T-helper 1 cell (primary cell): Measurements from ENCODE around the gene BBS1.
A peak's percentile ranks its signal among the peaks of the same experiment; 100 is the strongest.

Source experiments
- DNase-seq, 5 donors: peaks; one replicate each; pipeline ENCODE4 v3.0.0-alpha.2; 2012 to 2020

The BBS1 gene

DNA sequence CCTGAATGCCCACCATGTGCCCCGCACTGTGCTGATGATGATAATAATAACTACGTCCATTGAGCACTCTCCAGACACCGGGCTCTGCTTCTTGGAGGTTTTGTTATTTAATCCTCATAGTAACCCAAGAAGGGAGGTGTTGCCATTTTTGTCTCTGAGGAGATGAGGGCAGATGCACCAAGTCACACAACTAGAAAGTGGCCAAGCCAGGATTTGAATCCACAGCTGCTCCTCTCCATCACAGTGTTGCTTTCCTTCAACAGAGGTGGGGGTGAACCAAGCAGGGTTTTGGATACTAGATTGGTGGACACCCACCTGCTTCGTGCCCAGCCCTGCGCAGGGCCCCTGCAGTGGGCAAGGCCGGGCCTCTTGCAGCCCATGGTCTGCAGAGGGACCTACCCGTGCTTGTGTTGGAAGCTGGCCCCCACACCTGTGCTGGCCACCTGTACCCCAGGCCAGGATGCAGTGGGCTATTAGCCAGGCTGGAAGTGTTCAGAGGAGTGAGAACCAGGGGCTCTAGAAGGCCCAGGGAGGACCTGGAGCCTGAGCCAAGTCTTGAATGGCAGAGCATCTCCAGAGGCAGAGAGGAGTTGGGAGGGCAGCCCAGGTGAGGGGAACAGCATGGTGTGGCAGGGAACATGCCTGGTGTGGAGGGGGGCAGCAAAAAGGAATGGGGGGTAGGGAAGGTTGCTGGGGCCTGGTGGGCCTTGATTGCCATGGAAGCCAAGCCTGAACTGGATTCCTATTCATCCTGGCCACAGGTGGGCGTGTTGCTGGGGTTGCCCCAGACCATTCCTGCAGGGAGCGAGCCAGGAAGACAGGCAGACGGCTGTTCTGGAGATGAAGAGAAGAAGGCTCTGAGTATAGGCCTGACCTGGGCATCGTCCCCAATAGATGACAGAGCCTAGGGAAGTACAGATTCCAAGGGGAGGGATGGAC, 32.9 kb upstream of the BBS1 start:
- DNase-seq = no peak

DNA sequence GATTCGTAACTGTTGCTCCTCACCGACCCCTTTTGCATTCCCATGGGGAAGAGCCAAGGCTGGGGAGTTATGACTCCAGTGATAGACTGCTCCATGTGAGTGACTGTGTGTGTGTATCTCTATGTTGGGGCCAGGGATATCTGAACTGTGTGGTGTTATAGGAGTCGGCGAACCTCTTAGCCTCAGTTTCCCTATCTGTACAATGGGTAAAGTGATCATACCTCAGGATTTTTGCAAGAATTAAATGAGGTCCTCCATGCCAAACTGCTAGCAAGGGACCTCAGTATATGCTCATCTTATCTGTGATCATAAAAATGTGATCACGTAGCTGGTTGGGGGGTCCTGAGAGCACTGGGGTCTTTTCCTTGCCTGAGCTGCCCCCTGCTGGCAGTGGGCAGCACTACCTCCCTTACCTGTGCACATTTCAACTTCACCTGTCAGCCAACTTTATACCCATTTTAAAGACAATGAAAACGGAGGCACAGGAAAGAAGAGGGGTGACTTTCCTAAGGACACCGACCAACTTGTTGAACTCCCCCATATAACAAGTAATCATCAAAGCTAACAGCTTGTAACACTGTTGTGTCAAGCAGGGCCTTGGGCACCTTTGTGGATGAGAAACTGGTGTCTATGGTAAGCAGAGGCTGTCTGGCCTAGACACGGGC, 31.6 kb upstream of the BBS1 start:
- peak in 1 of 5 donors; percentile 28 for DNase-seq

DNA sequence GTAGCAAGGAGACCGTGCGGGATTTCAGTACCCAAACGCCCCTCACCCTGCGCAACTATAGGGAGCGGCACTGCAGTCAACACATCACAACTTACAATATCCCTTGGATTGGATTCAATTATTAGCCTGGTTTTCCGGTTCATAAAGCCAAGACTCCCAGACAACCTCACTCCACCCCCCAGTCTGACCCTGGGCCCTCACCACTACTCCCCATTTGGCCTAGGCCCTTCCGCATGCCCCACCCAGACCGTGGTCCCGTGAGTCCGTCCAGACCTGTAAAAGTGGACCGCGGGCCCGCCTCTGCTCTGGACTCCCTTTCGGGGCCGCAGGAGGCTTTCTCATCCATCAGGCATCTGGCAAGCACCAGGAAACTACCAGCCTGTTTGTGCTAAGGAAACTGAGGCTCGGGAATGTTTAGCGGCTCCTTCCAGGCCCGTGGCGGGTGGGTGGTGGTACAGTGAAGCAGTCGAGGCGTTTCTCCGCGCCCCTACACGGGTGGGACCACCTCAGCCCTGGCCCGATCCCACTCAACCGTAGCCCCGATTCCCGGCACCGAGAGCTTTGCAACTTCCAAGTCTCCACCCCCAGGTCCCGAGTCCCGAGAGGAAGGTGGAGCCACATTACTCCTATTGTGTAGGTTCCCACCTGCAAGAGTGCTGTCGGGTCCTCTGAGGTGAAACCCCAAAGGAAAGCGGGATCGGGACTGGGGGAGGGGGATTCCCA, 30.9 kb upstream of the BBS1 start:
- DNase-seq = no peak

DNA sequence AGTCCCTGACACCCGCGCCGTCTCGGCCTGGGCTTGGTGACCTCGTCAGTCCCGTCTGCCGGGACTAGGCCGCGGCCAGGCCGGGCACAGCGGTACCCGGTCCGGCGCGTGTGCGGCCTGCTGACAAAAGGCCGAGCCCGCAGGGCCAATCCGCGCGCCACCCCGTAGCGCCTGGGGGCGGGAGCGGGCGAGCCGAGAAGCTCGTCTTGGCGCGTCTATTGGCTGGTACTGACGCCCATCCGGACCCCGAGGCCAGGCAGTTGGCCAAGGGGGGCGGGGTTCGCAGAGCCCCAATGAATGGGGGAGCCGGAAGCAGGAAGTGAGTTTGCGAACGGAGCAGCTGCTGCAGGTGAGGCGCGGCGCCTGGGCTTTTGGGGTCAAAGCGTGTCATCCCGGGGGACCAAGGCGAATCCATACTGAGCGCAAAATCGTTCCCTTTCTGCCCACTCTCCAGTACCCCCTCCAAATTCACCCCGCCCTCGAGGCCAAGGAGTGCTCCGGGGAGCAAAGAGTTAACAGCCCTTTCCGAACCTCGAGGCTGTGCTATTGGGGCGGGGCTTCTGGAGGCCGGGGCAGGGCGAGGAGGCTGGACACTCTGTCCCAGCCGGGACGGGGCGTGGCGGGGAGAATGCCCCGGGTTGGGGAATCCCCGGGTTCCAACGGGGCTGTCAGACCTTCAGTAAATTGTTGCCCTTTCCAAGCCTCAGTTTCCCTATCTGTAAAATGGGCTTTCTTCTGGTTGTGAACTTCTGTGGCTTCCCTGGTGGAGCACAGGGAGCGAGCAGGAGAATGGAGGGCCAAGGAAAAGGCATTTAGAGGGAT, 30.1 kb upstream of the BBS1 start, which contains the start of gene DPP3:
TSS of gene DPP3 (plus strand) at position 318 of the 822 bp plus-strand sequence. CDS start 1,767 bp downstream, outside the sequence.
- peak; percentile 90 to 97 (median 93) for DNase-seq

DNA sequence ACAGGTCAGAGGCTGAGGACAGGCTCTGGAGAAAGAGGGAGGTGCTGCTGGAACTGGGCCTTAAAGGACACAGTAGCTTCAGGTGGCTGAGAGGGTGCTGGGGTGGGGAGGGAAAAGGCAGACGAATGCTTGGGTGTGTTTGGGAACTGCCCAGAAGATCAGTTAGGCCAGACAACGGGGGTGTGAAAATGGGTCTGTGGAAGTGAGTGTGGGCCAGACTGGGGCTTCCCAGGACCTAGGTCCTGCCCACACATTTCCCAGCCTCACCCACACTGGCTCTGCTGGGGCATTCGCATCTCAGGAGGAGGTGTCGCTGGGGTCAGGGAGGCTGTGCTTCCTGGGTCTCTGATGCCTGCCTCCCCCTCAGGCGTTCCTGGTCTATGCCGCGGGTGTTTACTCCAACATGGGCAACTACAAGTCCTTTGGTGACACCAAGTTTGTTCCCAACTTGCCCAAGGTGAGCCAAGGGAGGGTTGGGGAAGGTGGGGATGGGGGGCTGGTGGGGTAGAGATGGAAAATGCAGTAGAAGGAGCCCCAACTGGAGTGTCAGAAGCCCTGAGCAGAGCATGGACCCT, 25.5 kb upstream of the BBS1 start:
- DNase-seq = no peak

DNA sequence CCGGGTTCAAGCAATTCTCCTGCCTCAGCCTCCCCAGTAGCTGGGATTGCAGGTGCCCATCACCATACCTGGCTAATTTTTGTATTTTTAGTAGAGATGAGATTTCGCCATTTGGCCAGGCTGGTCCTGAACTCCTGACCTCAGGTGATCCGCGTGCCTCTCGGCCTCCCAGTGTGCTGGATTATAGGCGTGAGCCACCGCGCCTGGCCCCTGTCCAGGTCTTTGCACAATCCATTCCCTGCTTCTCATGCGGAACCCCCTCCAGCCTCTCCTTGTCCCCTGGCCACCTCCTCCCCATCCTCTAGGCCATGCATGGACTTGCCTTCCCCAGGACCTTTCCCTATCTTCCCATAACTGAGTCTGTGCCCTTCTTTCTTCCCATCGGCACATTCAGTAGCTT, 21.5 kb upstream of the BBS1 start:
- no peak for DNase-seq

DNA sequence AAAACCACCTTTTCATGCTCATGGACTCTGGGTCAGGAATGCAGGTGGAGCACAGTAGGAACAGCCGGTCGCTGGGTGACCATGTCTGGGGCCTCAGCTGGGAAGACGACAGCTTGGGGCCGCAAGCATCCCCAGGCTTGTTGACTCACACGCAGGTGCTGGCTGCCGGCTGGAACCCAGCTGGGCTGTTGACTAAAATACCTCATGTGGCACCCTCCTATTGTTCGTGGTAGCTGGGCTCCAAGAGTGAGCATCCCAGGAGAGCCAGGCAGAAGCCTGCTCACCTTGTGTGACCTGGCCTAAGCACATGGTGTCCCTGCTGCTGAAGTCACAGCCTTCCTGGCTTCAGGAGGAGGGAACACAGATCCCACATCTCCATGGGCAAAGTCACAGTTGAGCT, 20.8 kb upstream of the BBS1 start:
- no peak for DNase-seq

DNA sequence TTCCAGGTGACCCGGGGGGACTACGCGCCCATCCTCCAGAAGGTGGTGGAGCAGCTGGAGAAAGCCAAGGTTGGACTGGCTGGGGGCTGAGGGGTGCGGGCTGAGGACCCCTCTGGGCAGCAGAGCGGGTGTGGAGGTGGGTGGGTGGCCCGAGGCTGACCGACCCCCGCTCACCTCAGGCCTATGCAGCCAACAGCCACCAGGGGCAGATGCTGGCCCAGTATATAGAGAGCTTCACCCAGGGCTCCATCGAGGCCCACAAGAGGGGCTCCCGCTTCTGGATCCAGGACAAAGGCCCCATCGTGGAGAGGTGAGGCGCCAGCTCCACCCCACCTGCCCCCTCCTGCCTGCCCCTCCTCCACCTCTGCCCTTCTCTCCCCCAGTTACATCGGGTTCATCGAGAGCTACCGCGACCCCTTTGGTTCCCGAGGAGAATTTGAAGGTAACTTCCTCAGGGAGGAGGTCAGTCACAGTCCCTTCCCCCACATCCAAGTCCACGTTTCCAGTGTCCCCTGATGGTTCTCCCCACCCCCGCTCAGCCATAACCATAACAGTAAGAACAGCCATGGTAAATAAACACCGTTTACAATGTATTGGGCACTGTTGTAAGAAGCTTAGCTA, 19.0 kb upstream of the BBS1 start:
- no peak for DNase-seq

DNA sequence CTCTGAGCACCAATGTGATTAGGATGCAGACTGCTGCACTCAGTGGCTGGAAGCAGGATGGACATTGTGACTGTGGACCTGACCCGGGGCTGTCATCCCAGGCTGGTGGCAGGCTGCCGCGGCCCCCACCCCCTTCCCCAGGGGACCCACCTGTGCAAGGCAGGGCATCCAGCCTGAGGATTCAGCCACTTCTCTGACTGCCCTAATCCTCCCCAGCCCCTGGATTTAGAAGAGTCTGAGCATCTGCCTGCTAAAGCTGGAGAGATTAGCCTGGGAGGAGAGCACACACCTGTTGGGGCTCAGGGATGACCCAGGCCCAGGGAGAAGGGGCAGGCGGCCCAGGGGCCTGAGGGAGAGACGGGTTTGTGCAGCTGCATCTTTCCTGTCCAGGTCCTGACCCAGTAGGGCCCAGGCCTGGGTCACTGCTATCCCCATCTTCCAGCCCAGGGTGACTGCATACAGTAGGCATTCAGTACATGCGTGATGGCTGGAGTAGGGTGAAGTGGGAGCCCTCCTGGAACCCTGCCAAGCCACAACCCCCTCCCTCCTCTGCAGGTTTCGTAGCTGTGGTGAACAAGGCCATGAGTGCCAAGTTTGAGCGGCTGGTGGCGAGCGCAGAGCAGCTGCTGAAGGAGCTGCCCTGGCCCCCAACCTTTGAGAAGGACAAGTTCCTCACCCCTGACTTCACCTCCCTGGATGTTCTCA, 18.1 kb upstream of the BBS1 start:
- DNase-seq = no peak

DNA sequence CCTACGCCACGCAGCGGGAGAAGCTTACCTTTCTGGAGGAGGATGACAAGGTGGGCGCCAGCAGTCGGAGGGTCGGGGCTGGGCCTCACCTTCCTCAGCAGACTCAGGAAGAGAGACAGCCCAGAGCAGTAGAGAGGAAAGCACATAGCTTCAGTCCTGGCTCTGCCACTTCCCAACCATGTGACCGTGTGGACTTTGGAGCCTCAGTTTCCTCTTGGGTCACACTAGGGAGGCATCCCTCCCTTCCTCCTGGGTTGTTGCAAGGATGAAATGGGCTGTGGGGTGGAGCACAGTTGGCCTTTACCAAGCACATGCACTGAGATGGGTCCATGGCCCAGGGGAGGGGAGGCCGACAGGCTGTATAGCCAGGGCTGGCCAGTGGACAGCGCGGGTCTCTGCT, 17.3 kb upstream of the BBS1 start:
- DNase-seq = no peak

DNA sequence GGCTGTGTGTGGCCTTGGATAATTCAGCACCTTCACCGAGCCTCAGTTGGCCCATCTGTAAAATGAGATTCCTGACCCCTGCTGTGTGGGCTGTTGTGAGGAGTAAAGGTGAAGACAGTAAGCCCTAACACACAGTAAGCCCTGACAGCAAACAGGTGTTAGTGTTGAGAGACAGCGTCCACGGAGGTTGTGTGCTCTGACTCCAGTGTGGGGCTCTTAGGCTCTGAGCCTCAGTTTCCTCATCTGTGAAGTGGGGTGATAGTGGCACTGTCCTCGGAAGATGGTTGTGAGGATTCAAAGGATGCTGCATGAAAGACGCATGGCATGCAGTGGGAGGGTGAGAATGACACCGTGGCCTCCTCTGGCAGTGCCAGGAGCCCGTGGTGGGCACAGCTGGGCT, 16.0 kb upstream of the BBS1 start:
- DNase-seq = no peak

DNA sequence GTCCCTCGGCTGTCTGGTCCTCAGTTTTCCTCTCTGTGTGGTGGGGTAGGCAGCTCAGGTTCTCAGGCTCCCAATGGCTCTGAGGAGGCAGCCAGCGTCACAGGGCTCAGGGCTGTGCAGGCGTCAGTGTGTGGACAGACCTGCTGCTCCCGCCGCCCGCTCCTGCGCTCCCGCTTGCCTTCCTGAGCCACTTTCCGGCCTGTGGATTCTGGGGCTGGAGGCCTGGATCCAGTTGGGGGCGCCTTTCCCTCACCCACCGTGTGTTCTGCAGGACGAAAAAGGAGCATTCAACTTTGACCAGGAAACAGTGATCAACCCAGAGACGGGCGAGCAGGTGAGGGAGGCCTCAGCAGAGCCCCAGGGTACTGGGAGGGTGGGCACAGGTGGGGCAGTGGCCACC, 15.5 kb upstream of the BBS1 start:
- DNase-seq = no peak

DNA sequence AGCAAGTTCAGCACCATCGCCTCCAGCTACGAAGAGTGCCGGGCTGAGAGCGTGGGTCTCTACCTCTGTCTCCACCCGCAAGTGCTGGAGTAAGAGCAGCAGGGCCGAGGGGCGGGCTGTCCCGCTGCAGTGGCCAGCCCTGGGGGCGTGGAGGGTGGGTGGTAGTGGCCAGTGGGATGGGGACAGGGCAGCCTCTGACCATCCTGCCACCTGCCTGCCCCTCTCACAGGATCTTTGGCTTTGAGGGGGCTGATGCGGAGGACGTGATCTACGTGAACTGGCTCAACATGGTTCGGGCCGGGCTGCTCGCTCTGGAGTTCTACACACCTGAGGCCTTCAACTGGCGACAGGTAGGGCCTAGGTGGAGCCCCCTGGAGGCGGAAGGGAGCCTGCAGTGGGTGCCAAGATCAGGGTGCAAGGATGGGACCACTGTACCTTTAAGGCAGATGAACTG, 15.0 kb upstream of the BBS1 start:
- no peak for DNase-seq

DNA sequence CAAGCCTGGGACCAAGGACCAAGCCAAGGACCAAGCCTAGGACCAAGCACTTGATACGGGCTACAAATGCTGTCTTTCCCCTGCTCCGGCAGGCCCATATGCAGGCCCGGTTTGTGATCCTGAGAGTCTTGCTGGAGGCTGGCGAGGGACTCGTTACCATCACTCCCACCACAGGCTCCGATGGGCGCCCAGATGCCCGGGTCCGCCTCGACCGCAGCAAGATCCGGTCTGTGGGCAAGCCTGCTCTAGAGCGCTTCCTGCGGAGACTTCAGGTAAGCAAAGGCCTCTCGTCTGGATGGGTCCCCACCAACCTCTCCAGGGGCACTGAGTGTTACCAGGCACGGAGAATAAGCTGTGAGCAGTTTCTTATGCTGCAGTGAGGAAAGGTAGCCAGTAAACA, 13.2 kb upstream of the BBS1 start:
- no peak for DNase-seq

DNA sequence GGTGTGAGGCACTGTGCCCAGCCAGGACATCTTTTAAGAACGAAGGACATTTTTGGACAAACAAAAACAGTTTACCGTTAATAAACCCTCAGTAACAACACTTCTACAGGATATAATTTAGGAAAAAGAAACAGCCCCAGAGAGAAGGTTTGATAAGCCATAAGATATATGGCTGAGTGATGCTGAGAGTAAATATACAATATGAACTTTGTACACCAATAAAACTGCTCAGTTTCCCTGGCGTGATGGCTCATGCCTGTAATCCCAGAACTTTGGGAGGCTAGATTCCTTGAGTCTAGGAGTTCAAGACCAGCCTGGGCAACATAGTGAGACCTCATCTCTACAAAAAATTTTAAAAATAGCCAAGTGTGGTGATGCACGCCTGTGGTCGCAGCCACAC, 11.9 kb upstream of the BBS1 start:
- no peak for DNase-seq

DNA sequence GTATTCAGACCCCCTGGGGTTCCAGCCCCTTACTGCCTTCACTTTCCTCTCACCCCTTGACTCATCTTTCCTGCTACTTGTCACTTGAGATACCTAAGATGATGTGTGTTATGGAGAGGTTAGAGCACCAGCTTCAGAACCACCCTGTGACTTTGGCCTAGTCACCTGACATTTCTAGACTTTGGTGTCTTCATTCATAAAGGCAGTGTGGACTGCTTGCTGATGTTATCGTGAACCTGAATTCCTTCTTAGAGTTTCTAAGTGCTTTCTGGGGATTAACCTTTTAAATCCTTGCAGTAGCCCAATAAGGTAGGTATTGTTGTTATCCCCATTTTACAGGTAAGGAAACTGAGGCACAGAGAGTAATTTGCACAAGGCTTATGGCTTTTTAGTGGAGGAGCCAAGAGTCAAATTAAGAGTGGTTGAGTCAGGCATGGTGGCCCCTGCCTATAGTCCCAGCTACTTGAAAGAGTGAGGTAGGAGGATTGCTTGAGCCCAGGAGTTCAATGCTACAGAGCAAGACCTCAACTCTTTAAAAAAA, 5.1 kb upstream of the BBS1 start:
- no peak for DNase-seq

DNA sequence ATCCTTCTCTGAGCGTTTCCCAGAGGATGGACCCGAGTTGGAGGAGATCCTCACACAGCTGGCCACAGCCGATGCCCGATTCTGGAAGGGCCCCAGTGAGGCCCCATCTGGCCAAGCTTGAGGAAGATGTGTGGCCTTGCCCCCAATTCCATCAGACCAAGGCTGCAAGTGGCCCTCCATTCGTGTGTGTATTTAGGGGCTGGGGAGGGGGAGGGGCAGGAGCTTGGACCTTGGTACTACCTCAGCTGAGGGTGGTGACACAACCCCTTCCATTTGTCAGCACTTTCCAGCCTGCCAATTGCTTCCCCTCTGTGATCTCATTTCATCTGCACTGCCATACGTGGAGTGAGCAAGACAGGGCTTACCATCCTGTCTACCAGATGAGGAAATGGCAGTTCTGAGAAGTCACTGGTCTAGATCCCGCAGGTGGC, 1.3 kb upstream of the BBS1 start:
- DNase-seq = peak in 1 of 5 donors; percentile 61

DNA sequence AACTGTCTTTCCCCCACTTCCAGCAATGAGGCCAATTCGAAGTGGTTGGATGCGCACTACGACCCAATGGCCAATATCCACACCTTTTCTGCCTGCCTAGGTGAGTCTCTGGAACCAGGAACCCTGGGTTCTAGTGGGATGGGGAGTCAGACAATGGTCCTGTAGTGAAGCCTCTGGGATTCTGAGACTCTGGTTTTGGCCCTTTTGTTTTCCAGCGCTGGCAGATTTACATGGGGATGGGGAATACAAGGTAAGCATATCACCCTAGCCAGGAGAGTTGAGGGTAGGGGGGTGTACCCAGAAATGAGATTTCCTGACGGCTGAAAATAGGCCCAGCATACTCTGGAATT, 530 bp downstream of the BBS1 start:
- no peak for DNase-seq

DNA sequence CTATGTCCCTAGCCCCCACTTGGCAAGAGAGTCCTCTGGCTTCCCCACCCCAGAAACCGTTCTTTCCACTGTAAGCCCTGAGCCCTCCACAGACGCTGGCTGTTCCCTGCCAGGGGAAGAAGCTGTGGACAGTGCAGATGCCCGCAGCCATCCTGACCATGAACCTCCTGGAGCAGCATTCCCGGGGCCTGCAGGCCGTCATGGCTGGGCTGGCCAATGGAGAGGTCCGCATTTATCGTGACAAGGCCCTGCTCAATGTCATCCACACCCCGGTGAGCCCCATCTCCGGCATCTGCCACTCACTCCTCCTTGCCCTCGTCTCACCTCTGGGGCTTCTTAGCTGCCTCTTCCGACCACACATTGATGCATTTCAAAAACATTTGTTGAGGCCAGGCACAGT, 13.2 kb downstream of the BBS1 start:
- DNase-seq = no peak

DNA sequence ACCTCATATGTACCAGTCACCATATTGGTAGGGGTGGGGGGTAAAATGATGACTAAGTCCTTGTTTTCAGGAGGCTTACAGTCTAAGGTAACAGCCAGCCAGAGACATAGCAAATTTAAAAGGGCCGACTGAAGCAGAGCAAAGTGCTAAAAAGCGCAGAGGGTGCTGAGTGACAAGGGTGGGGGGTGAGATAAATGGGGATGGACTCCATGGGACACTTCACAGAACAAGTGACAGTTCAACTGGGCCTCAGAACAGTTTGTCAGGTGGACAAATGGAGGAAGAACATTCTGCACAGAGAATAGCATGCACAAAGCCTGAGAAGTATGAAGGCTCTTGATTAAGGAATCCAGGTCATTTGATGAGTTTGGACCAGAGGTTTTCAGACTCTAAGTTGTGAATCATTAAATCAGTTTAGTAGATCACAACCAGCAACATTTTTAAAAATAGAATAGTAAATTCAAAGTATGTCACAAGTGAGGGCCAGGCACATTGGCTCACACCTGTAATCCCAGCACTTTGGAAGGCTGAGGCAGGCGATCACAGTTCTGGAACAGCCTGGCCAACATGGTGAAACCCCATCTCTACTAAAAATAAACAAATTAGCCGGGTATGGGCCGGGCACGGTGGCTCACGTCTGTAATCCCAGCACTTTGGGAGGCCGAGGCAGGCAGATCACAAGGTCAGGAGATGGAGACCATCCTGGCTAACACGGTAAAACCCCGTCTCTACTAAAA, 14.0 kb downstream of the BBS1 start:
- DNase-seq = no peak
